Activated B cell treated with CpG ODN at 0.5 μM for 24 hours (primary cell): ENCODE data around the gene GSK3B. TPM values are rescaled to one million over a fixed set of nuclear protein-coding genes. Genes with fewer than 3 reads are reported as not detected.

ENCODE experiments used
- ATAC-seq: fragments of 200-7000 bp; cut with Tn5 transposase; one replicate; pipeline ENCODE4 v1.10.0; 2021; ENCODE audit warnings: low read depth, mild to moderate bottlenecking, moderate library complexity
- CTCF ChIA-PET: fragments of 350-600 bp; sonication (Branson Sonifier 250); formaldehyde crosslinking; loops from one replicate; lab custom pipeline; 2021; ENCODE audit warnings: antibody characterized with exemption; lab: Charles Lee
- POLR2A ChIA-PET: fragments of 350-600 bp; sonication (Branson Sonifier 250); formaldehyde crosslinking; loops from one replicate; lab custom pipeline; 2021; ENCODE audit warnings: antibody characterized with exemption; lab: Charles Lee
- DNase-seq: peaks from one replicate; pipeline ENCODE4 v3.0.0; 2022
- H3K27ac Mint-ChIP-seq: one replicate; pipeline ENCODE4 v1.8.0; 2020; ENCODE audit warnings: mixed read lengths
- H3K27me3 Mint-ChIP-seq: one replicate; pipeline ENCODE4 v1.8.0; 2021; ENCODE audit warnings: mixed read lengths
- H3K36me3 Mint-ChIP-seq: one replicate; pipeline ENCODE4 v1.8.0; 2021; ENCODE audit warnings: low read depth, mixed read lengths
- H3K4me1 Mint-ChIP-seq: one replicate; pipeline ENCODE4 v1.8.0; 2021; ENCODE audit warnings: mixed read lengths
- H3K4me3 Mint-ChIP-seq: one replicate; pipeline ENCODE4 v1.8.0; 2020; ENCODE audit warnings: mild to moderate bottlenecking, mixed read lengths
- H3K9me3 Mint-ChIP-seq: one replicate; pipeline ENCODE4 v1.8.0; 2020; ENCODE audit warnings: mixed read lengths
- CTCF ChIP-seq: fragments of 200-600 bp; IDR thresholded peaks from one replicate; pipeline ENCODE4 v1.8.0; 2022; ENCODE audit warnings: antibody characterized with exemption, mild to moderate bottlenecking
- intact Hi-C: fragments of 100-400 bp; cut with micrococcal nuclease; formaldehyde crosslinking; loops from one replicate; pipeline ENCODE4 v1.15.1; 2024
- total RNA-seq: library from RNA; stranded (reverse); gene quantifications from 2 replicates; pipeline ENCODE4 v1.2.3, GENCODE V29; 2022

Gene GSK3B
- total RNA-seq, 1 donor from 2014 or later: 35.4 TPM

- ChIA-PET POLR2A (no interaction called here), CTCF (no interaction called here)
- no peak overlapping the region for H3K27ac Mint-ChIP-seq
- ATAC-seq (no peak), DNase-seq (no peak)
- H3K4me1 Mint-ChIP-seq: peaks cover 1% of the 10 kb centered on the region
- no peaks in the 10 kb centered on the region for H3K27me3 Mint-ChIP-seq
- no peaks in the 10 kb centered on the region for H3K9me3 Mint-ChIP-seq
- TF ChIP-seq CTCF: no peak
- H3K4me3 Mint-ChIP-seq: no peak overlapping the region
- peaks cover 8% of the 10 kb centered on the region for H3K36me3 Mint-ChIP-seq
- intact Hi-C loops: no loop called here
Measured at GRCh38 chr3:119950666-119951325, 143.5 kb downstream of the GSK3B start.

GRCh38 chr3:119945291-119945690 is 149.0 kb downstream of the GSK3B start:
- no peak for ATAC-seq
- CTCF ChIA-PET: no interaction called here
- intact Hi-C loops: no loop called here
- no peak for TF ChIP-seq CTCF
- H3K27ac Mint-ChIP-seq: no peak overlapping the region
- no peaks in the 10 kb centered on the region for H3K9me3 Mint-ChIP-seq
- peaks cover 4% of the 10 kb centered on the region for H3K4me1 Mint-ChIP-seq
- H3K27me3 Mint-ChIP-seq: no peaks in the 10 kb centered on the region
- no peak overlapping the region for H3K4me3 Mint-ChIP-seq
- POLR2A ChIA-PET: no interaction called here
- no peak for DNase-seq
- H3K36me3 Mint-ChIP-seq: peaks cover 13% of the 10 kb centered on the region

GRCh38 chr3:119944091-119944490 is 150.2 kb downstream of the GSK3B start:
- Mint-ChIP-seq H3K27ac (no peak overlapping the region), H3K4me3 (no peak overlapping the region), H3K4me1 (peaks cover 4% of the 10 kb centered on the region), H3K27me3 (no peaks in the 10 kb centered on the region), H3K36me3 (peaks cover 10% of the 10 kb centered on the region), H3K9me3 (no peaks in the 10 kb centered on the region)
- ATAC-seq: no peak
- intact Hi-C loops: no loop called here
- ChIA-PET CTCF (no interaction called here), POLR2A (no interaction called here)
- TF ChIP-seq CTCF: no peak
- DNase-seq: no peak

- intact Hi-C loops: no loop called here
- ATAC-seq (no peak), DNase-seq (no peak)
- Mint-ChIP-seq H3K4me3 (no peak overlapping the region), H3K27ac (no peak overlapping the region), H3K27me3 (no peaks in the 10 kb centered on the region), H3K4me1 (peaks cover 20% of the 10 kb centered on the region), H3K36me3 (peaks cover 22% of the 10 kb centered on the region), H3K9me3 (peaks cover 10% of the 10 kb centered on the region)
- ChIA-PET POLR2A (no interaction called here), CTCF (no interaction called here)
- TF ChIP-seq CTCF: no peak
Measured at GRCh38 chr3:119939077-119939476, 155.2 kb downstream of the GSK3B start.

- DNase-seq: no peak
- peaks cover 10% of the 10 kb centered on the region for H3K9me3 Mint-ChIP-seq
- POLR2A ChIA-PET: no interaction called here
- peaks cover 24% of the 10 kb centered on the region for H3K36me3 Mint-ChIP-seq
- no peak overlapping the region for H3K4me3 Mint-ChIP-seq
- intact Hi-C loops: no loop called here
- no peaks in the 10 kb centered on the region for H3K27me3 Mint-ChIP-seq
- CTCF ChIA-PET: no interaction called here
- peaks cover 20% of the 10 kb centered on the region for H3K4me1 Mint-ChIP-seq
- ATAC-seq: no peak
- H3K27ac Mint-ChIP-seq: no peak overlapping the region
- TF ChIP-seq CTCF: no peak
Measured at GRCh38 chr3:119937229-119937628, 157.0 kb downstream of the GSK3B start.
